ENCODE data around the gene TBX15.

Gene TBX15

DNA sequence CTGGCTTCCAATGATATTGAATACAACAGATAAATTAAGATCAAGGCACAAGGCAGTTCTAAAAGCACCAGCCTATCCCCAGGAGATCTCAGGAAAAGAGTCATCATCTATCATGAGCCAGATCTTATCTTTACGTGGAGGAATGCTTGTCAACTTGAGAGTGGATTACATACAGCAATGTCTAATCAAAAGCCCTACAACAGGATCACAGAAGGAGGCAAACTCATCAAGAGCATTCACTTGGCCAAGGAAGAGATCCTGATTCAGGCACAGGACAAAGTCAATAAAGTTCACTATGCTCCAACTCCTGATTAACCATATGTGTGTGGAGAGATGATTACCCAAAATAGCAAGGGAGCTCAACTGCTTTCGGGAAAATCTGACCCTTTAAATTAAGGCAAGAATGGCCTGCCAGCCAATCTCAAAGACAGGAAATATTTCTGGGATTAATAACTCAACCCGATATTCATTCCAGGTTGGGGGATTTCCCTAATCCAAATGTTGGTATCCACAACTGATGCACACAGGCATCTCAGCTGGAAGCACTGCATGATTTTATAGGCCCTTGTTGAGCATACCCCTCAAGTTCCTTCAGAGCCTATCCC is 33.7 kb downstream of the TBX15 start:
- Histone ChIP-seq H3K36me3 (replicated peaks) (no peaks in the 10 kb centered on the region), H3K27ac (peak overlapping the region; percentile 4), H3K27me3 (replicated peaks) (no peaks in the 10 kb centered on the region), H3K4me3 (ENCODE audit: low read depth, low read length) (no peak overlapping the region)
- in situ Hi-C loops (cut with HindIII; ENCODE audit: low pct_ligation_motif_present, low sequenced_read_pairs) = no loop called here
- TF ChIP-seq CTCF (IDR thresholded peaks at IDR 0.05; ENCODE audit: low read depth, low read length, missing control alignments) = no peak
- DNase-seq = peak; percentile 20

DNA sequence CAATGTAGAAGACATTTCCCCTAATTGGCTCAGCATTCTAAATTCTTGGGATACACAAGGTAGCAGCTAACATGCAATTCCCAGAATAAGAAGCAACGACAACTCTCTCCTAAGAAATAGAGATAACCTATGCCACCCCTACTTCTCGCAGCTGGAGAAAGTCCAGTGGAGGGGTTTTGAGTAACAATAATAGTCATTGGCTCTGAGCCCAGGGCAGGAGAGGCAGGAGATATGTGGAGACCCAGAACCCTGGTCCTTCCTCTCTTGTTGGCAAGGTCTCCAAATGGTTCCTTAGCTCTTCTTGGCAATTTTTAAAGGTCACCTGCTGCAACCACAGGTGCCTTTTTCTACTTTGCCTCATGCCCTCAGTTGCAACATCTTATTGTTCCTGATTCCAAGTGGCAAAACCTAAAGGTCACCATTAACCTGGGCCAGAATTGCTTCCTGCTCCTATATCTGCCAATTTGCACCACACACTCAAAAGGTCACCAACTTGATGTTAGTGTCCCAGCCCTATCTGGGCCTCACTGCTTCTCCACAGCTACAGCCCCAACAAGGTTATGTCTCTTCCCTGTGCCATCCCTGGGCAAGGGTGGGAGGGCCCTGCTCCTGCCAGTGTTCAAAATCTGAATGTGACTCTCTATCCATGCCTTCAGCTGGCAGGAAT is 36.7 kb downstream of the TBX15 start:
- Histone ChIP-seq H3K36me3 (replicated peaks) (no peaks in the 10 kb centered on the region), H3K4me3 (ENCODE audit: low read depth, low read length) (no peak overlapping the region), H3K27me3 (replicated peaks) (no peaks in the 10 kb centered on the region), H3K27ac (no peak overlapping the region)
- no peak for DNase-seq
- in situ Hi-C loops (cut with HindIII; ENCODE audit: low pct_ligation_motif_present, low sequenced_read_pairs) = no loop called here
- TF ChIP-seq CTCF (IDR thresholded peaks at IDR 0.05; ENCODE audit: low read depth, low read length, missing control alignments) = no peak

- TF ChIP-seq CTCF (IDR thresholded peaks at IDR 0.05; ENCODE audit: low read depth, low read length, missing control alignments) = no peak
- in situ Hi-C loops (cut with HindIII; ENCODE audit: low pct_ligation_motif_present, low sequenced_read_pairs) = no loop called here
- Histone ChIP-seq H3K27ac (peak overlapping the region; percentile 73), H3K27me3 (replicated peaks) (no peaks in the 10 kb centered on the region), H3K36me3 (replicated peaks) (no peaks in the 10 kb centered on the region), H3K4me3 (ENCODE audit: low read depth, low read length) (no peak overlapping the region)
- peak; percentile 49 for DNase-seq
These were observed 38.8 kb downstream of the TBX15 start for GRCh38 chr1:118949315-118949714.

DNA sequence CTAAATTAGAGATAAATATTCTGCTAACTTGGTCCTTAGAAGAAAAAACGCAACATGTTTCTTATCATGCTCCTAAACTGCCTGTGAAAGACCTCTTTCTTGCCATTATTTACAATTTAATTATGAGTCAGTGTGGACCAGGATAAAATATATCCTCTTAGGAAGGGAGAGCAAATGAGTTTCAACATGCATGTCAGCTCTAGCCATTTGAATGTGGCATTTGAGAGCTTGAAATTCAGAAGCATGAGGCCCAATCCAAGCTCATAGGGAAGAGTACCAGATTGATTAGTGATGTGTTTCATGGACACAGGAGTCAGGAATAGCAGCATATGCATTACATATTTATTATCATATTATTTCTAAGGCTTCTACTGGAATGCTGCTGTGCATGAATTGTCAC is 39.3 kb downstream of the TBX15 start:
- no peak for TF ChIP-seq CTCF (IDR thresholded peaks at IDR 0.05; ENCODE audit: low read depth, low read length, missing control alignments)
- Histone ChIP-seq H3K4me3 (ENCODE audit: low read depth, low read length) (no peak overlapping the region), H3K27me3 (replicated peaks) (no peaks in the 10 kb centered on the region), H3K27ac (peak overlapping the region; percentile 73), H3K36me3 (replicated peaks) (no peaks in the 10 kb centered on the region)
- no peak for DNase-seq
- in situ Hi-C loops (cut with HindIII; ENCODE audit: low pct_ligation_motif_present, low sequenced_read_pairs) = no loop called here

- Histone ChIP-seq H3K27ac (peak overlapping the region; percentile 73), H3K4me3 (ENCODE audit: low read depth, low read length) (no peak overlapping the region), H3K27me3 (replicated peaks) (no peaks in the 10 kb centered on the region), H3K36me3 (replicated peaks) (no peaks in the 10 kb centered on the region)
- no peak for TF ChIP-seq CTCF (IDR thresholded peaks at IDR 0.05; ENCODE audit: low read depth, low read length, missing control alignments)
- in situ Hi-C loops (cut with HindIII; ENCODE audit: low pct_ligation_motif_present, low sequenced_read_pairs) = no loop called here
- no peak for DNase-seq
These were observed 39.8 kb downstream of the TBX15 start for GRCh38 chr1:118948351-118948750.

- TF ChIP-seq CTCF (IDR thresholded peaks at IDR 0.05; ENCODE audit: low read depth, low read length, missing control alignments) = no peak
- in situ Hi-C loops (cut with HindIII; ENCODE audit: low pct_ligation_motif_present, low sequenced_read_pairs) = no loop called here
These were observed 40.4 kb downstream of the TBX15 start for GRCh38 chr1:118947790-118948189.

More at GRCh38 chr1:118947790-118948189, 40.4 kb downstream of the TBX15 start:
- no peak overlapping the region for H3K4me3 ChIP-seq (ENCODE audit: low read depth, low read length)
- DNase-seq = peak; percentile 96
- H3K36me3 ChIP-seq (replicated peaks) = no peaks in the 10 kb centered on the region
- H3K27ac ChIP-seq = peak overlapping the region; percentile 73
- H3K27me3 ChIP-seq (replicated peaks) = no peaks in the 10 kb centered on the region
